PC-3 (cell line): ENCODE results near the gene TJP3. TPM values are rescaled to one million over a fixed set of nuclear protein-coding genes. Genes with fewer than 3 reads are reported as not detected.

Experiments used
- ATAC-seq: fragments of 200-7000 bp; cut with Tn5 transposase; 2 replicates; pipeline ENCODE4 v1.9.1; 2020; ENCODE audit warnings: mild to moderate bottlenecking, moderate library complexity
- BruUV-seq: library from RNA; stranded (reverse); fragments of 400-500 nt; replicated peaks from 2 replicates; lab custom pipeline; 2021; lab: Mats Ljungman, UMichigan
- CTCF ChIA-PET: fragments of 300-600 bp; sonication (Branson Sonifier 250); formaldehyde crosslinking; loops from one replicate; lab custom pipeline; 2022; ENCODE audit warnings: antibody characterized with exemption; lab: Charles Lee
- POLR2A ChIA-PET: fragments of 300-600 bp; sonication (Branson Sonifier 250); formaldehyde crosslinking; loops from one replicate; lab custom pipeline; 2022; ENCODE audit warnings: antibody characterized with exemption; ENCODE audit not compliant: unreplicated experiment; lab: Charles Lee
- DNase-seq: peaks from one replicate; pipeline ENCODE4 v3.0.0-alpha.2; 2015
- H2AFZ ChIP-seq: fragments of 300-600 bp; sonication (generic); 2 replicates; pipeline ENCODE4 v1.6.0; 2016; ENCODE audit warnings: antibody characterized with exemption, low read length
- H3F3A ChIP-seq: fragments of 300-600 bp; sonication (generic); one replicate; pipeline ENCODE4 v1.6.0; 2017; ENCODE audit warnings: antibody characterized with exemption, low read length, control low read depth, mild to moderate bottlenecking; ENCODE audit not compliant: unreplicated experiment
- H3K27ac ChIP-seq: fragments of 300-600 bp; sonication (generic); 2 replicates; pipeline ENCODE4 v1.5.1; 2016; ENCODE audit warnings: mild to moderate bottlenecking, low read length
- H3K27me3 ChIP-seq: fragments of 300-600 bp; sonication (generic); 2 replicates; pipeline ENCODE4 v1.6.1; 2016; ENCODE audit warnings: low read length, mixed read lengths
- H3K36me3 ChIP-seq: fragments of 300-600 bp; sonication (generic); 2 replicates; pipeline ENCODE4 v1.6.1; 2016; ENCODE audit warnings: low read depth, mixed run types, low read length, mixed read lengths
- H3K4me1 ChIP-seq: fragments of 300-600 bp; sonication (generic); 2 replicates; pipeline ENCODE4 v1.5.1; 2016; ENCODE audit warnings: low read length; ENCODE audit not compliant: insufficient read depth
- H3K4me2 ChIP-seq: fragments of 300-600 bp; sonication (generic); 2 replicates; pipeline ENCODE4 v1.6.0; 2016; ENCODE audit warnings: low read length
- H3K4me3 ChIP-seq: fragments of 300-600 bp; sonication (generic); 2 replicates; pipeline ENCODE4 v1.5.1; 2016; ENCODE audit warnings: mild to moderate bottlenecking, low read length, mixed read lengths
- H3K79me2 ChIP-seq: fragments of 300-600 bp; sonication (generic); 2 replicates; pipeline ENCODE4 v1.6.1; 2017; ENCODE audit warnings: low read length, mixed read lengths
- H3K9ac ChIP-seq: fragments of 300-600 bp; sonication (generic); 2 replicates; pipeline ENCODE4 v1.6.0; 2016; ENCODE audit warnings: mild to moderate bottlenecking, low read length
- H3K9me2 ChIP-seq: fragments of 300-600 bp; sonication (generic); replicated peaks from 2 replicates; pipeline ENCODE4 v1.6.1; 2016; ENCODE audit warnings: mixed run types, low read length, mixed read lengths
- H3K9me3 ChIP-seq: fragments of 300-600 bp; sonication (generic); 2 replicates; pipeline ENCODE4 v1.6.1; 2016; ENCODE audit warnings: low read length, mixed read lengths
- H4K20me1 ChIP-seq: fragments of 300-600 bp; sonication (generic); 2 replicates; pipeline ENCODE4 v1.6.1; 2016; ENCODE audit warnings: low read length, mixed read lengths
- CTCF ChIP-seq: fragments of 300-600 bp; sonication (generic); conservative IDR thresholded peaks from 2 replicates; pipeline ENCODE4 v1.5.1; 2017; ENCODE audit warnings: antibody characterized with exemption, low read depth, mild to moderate bottlenecking, low read length
- EZH2 ChIP-seq: fragments of 300-600 bp; sonication (generic); IDR thresholded peaks from one replicate; pipeline ENCODE4 v1.6.1; 2017; ENCODE audit warnings: antibody characterized with exemption, mild to moderate bottlenecking, low read length; ENCODE audit not compliant: unreplicated experiment
- EZH2phosphoT487 ChIP-seq: fragments of 300-600 bp; sonication (generic); IDR thresholded peaks from 2 replicates; pipeline ENCODE4 v1.6.1; 2018; ENCODE audit warnings: mild to moderate bottlenecking, antibody characterized with exemption, low read length, borderline replicate concordance
- intact Hi-C: fragments of 100-400 bp; cut with micrococcal nuclease; formaldehyde crosslinking; loops from 2 replicates; pipeline ENCODE4 v1.9.0; 2023
- total RNA-seq: library from RNA; depleted of rRNA; stranded (reverse); fragments of >200 nt; gene quantifications from 2 replicates; pipeline ENCODE4 v1.2.3, GENCODE V29; 2014

The TJP3 gene
- total RNA-seq, 1 experiment from 2014 or later: 11.7 TPM

- ATAC-seq (no peak), DNase-seq (no peak)
- ChIA-PET CTCF (no interaction called here), POLR2A (no interaction called here)
- Histone ChIP-seq H3K36me3 (no peaks in the 10 kb centered on the region), H3K9ac (no peak overlapping the region), H3K4me2 (no peak overlapping the region), H3K4me3 (no peak overlapping the region), H3K27me3 (no peaks in the 10 kb centered on the region), H4K20me1 (no peaks in the 10 kb centered on the region), H2AFZ (no peak overlapping the region), H3K9me2 (no peaks in the 10 kb centered on the region), H3K79me2 (no peaks in the 10 kb centered on the region), H3K4me1 (no peaks in the 10 kb centered on the region), H3K9me3 (no peaks in the 10 kb centered on the region), H3K27ac (no peak overlapping the region), H3F3A (no peaks in the 10 kb centered on the region)
- TF ChIP-seq CTCF (no peak), EZH2phosphoT487 (no peak), EZH2 (no peak)
- BruUV-seq: no TSS peak
- intact Hi-C loops: no loop called here
Observed at GRCh38 chr19:3771000-3771905, 63.1 kb downstream of the TJP3 start.

GRCh38 chr19:3771906-3772455, 63.8 kb downstream of the TJP3 start, which contains the start of gene RAX2:
TSS of gene RAX2 (minus strand) at chr19:3772228. CDS start at chr19:3771742, 486 bp downstream.
- Histone ChIP-seq H3F3A (no peaks in the 10 kb centered on the region), H2AFZ (no peak within 1 kb of the TSS), H3K4me3 (no peak within 1 kb of the TSS), H3K9me2 (no peaks in the 10 kb centered on the region), H3K27ac (no peak within 1 kb of the TSS), H3K4me1 (no peaks in the 10 kb centered on the region), H3K4me2 (no peak within 1 kb of the TSS), H3K9ac (no peak within 1 kb of the TSS), H4K20me1 (no peaks in the 10 kb centered on the region), H3K27me3 (no peaks in the 10 kb centered on the region), H3K9me3 (no peaks in the 10 kb centered on the region), H3K36me3 (no peaks in the 10 kb centered on the region), H3K79me2 (no peaks in the 10 kb centered on the region)
- POLR2A ChIA-PET: no interaction called here
- CTCF ChIA-PET: no interaction called here
- DNase-seq (no peak), ATAC-seq (no peak)
- BruUV-seq: no TSS peak
- intact Hi-C loops: no loop called here
- TF ChIP-seq EZH2phosphoT487 (no peak), EZH2 (no peak), CTCF (no peak)
